SKM-1 (cell line): ENCODE measurements around the gene LMAN1L.

Experiments
- DNase-seq: peaks from one replicate; lab custom pipeline; 2025; ENCODE audit not compliant: unreplicated experiment; lab: John Stamatoyannopoulos, UW

Gene LMAN1L

GRCh38 chr15:74812533-74812932 lies at the start of gene LMAN1L:
Gene LMAN1L, plus strand, starts transcription at chr15:74812835. Its CDS starts 20 bp downstream, at chr15:74812855.
- no peak for DNase-seq

GRCh38 chr15:74763416-74763815 lies 49.2 kb upstream of the LMAN1L start:
- no peak for DNase-seq

GRCh38 chr15:74767167-74768098 lies 45.2 kb upstream of the LMAN1L start:
- DNase-seq, result no peak

GRCh38 chr15:74768099-74768770 lies 44.4 kb upstream of the LMAN1L start:
- no peak for DNase-seq

GRCh38 chr15:74768771-74769342 lies 43.8 kb upstream of the LMAN1L start:
- peak; percentile 35 for DNase-seq

- no peak for DNase-seq
These were observed 43.1 kb upstream of the LMAN1L start for GRCh38 chr15:74769463-74770025.

- DNase-seq, result no peak
These were observed 42.3 kb upstream of the LMAN1L start for GRCh38 chr15:74770211-74770903.

GRCh38 chr15:74773329-74773728 lies 39.3 kb upstream of the LMAN1L start:
- DNase-seq, result no peak

GRCh38 chr15:74773731-74774252 lies 38.8 kb upstream of the LMAN1L start:
- DNase-seq, result no peak

GRCh38 chr15:74775132-74775562 lies 37.5 kb upstream of the LMAN1L start:
- DNase-seq, result no peak

GRCh38 chr15:74775894-74776293 lies 36.7 kb upstream of the LMAN1L start:
- DNase-seq, result no peak

- DNase-seq, result peak; percentile 87
These were observed 35.5 kb upstream of the LMAN1L start for GRCh38 chr15:74776821-74777768.

GRCh38 chr15:74777769-74778598 lies 34.7 kb upstream of the LMAN1L start:
- DNase-seq, result no peak

GRCh38 chr15:74778599-74778970 lies 34.0 kb upstream of the LMAN1L start:
- no peak for DNase-seq

- no peak for DNase-seq
These were observed 33.4 kb upstream of the LMAN1L start for GRCh38 chr15:74779162-74779648.

- peak; percentile 89 for DNase-seq
These were observed 31.9 kb upstream of the LMAN1L start for GRCh38 chr15:74780523-74781430.
